Dedifferentiated amniotic fluid mesenchymal stem cell (primary cell): ENCODE measurements around the gene EFS.

Experiments used
- DNase-seq: peaks from one replicate; pipeline ENCODE4 v3.0.0-alpha.2; 2016; ENCODE audit errors: extremely low spot score

The EFS gene

DNA sequence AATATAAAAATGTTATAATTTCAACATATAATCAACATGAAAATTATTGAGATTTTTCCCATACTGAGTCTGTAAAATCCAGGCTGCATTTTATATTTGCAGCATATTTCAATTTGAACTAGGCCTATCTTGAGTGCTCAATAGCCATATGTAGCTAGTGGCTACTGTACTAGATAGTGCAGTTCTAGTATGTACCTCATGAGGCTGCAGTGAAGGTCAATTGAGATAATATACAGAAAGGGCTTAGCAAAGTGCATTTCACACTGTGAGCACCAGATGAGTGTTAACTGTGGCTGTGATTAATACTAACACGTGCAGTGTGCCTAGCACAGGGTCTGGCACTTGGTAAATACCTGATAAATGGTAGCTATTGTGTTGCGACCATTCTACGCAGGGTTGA lies 6.9 kb downstream of the EFS start:
- DNase-seq, result no peak

DNA sequence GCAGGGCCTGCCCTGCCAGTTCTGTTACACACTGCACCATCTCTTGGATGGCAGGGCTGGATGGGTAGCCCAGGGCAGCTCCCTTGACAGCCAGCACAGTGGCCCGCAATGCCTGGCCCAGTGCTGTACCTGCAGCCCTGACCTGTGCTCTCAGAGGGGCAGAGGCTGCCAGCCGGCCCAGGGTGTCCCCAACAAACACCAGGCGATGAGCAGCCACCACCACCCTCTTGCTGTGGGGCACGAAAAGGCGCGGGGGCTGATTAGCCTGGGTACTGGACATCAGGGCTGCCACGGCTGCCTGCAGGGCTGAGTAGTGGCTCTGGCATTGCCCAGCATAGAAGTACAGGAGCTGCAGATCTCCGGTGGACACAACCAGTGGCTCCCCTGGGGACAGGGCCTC lies 7.7 kb downstream of the EFS start:
- no peak for DNase-seq

DNA sequence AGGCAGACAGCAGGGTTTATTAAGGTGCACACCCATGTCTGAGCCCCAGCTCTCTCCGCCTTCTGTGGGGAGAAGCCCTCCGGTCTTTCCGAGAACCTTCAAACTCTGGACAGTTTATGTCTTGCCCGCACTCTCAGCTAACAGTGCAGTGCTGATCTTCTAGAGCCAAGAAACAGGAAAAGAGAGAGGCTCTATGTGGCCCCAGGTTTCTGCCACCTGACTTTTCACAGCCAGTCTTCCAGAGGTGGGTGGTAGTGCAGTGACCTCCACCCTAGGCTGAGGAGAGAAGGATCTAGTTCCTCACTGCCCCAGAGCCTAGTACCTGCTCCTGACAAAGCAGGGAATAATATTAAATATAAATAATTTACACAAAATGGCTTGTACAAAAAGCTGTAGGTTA lies 8.3 kb downstream of the EFS start:
- DNase-seq, result no peak

DNA sequence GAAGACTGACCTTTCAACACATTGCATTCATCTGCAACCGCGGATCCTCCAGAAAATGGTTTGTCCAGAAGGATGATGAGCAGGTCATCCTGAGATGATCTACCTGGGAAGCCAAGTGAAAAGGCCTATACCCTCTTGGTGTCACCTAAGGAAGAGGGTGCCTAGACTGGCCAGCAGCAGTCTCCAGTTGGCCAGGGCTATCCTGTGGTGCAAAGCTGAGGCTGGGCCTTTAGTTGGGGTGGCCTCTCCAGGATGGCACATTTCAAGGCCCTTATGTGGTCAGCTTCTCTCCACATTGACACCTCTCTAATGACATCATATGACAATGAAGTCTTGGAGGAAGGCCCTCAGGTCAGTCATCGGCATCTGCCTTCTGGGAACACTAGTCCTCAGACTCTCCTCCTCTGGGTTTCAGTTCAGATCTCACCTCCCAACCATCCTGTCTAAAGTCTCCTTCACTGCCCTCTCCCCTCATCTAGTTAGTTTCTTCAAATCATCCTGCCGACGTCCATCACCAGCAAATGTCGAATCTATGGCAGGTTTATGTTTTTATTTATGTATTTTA lies 9.0 kb downstream of the EFS start:
- no peak for DNase-seq

DNA sequence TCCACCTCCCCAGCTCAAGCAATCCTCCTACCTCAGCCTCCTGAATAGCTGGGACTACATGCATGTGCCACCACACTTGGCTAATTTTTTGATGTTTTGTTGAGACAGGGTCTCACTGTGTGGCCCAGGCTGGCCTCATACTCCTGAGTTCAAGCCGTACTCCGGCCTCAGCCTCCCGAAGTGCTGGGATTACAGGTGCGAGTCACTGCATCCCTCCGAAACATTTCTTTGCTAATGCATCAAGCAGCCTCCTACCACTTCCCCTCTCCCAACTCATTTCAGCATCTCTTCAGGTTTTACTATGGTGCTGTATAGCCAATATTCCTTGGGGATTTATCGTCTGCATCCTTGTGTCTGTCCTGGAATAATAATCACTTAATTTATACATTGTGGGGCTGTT lies 10.0 kb downstream of the EFS start:
- DNase-seq, result no peak

DNA sequence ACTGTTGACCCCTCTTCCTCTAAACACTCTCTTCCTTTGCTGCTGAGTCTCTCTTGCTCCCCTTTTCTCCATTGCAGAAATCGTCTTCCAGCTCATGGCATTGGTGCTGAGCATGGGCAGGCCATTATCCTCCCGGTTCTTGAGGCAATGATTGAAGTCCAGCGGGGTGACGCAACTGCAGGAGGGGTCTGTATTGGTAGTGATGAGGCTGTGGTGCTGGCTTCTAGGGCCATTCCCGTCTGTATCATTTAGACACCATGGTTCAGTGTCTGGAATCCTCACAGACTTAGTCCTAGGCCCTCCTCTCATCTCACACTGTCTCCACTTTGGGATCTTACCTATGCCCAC lies 11.6 kb downstream of the EFS start:
- DNase-seq, result no peak

DNA sequence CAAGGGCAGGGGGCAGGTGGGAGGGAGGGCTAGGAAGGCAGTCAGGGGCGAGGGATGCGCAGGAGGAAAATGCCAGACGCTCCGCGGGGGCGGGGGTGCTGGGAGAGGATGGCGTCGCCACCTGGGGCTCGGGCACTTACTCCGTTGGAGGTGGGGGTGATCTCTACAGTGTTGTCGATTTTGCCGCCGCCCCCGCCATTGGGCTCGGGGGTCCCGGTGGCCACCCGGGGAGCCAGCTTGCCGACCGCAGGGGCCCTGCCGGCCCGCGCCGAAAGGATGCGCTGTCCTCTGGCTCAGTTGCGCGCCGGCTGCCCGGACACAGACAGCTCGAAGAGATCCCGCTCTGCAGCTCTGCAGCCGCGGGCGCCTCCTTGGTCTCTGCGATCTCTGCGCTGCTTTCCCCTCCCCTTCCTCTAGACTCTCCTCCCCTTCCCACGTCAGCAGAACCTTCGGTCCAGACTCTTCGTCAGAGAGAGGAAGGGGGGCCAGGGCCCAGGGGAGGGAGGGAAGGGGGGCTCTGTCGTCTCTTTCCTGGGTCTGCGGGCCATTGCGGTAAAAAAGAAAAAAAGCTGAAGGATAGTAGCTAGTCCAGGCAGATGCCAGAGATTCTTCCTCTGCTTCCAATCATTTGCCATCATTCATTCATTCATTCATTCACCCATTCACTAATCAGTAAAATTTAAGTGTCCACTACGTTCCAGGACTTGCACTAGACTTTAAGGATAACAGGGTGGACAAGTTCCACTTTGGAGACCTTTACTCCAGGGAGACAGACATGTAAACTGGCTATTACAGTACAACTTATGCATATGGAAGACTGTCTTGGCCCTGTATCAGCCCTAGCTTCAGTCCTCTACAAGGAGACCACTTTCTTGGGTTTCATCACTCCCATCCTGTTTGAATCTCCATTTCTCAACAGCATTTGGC lies 12.2 kb downstream of the EFS start, which contains the start of gene SLC22A17:
SLC22A17 (minus strand) TSS at position 382 of the 927 bp plus-strand sequence.
- peak; percentile 88 for DNase-seq

DNA sequence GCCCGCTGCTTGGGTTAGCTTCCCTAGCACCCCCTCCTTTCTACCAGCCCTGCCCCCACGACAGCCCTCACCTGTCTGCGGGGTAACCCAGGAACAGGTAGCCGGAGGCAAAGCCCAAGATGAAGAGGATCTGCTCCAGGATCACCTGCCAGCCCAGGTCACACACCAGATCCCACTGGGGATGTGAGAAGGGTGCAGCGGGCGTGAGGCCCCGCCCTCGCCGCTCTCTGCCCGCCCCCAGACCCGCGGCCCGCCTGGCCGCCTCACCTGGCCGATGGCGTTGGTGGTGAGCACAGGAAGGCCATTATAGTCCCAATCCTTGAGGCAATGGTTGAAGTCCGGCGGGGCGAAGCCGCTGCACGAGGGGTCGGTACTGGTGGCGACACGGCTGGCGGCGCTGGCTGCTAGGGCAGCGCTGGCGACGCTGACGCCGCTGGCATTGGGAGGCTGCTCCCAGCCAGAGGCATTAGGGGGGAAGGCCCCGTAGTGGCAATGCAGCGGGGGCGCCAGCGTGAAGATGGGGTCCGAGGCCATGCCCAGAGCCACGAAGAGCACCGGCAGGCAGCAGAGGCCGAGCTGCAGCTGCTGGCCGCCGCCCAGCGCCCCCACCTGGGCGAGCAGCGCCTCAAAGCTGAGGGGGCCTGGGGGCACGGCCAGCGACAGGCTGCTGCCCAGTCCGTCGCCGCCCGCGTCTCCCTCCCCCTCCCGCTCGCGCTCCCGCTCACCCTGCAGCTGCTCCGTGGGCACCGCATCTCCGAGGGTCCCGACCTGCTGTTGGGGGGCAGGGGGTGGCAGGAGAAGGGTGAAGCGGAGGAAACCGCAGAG lies 13.1 kb downstream of the EFS start:
- no peak for DNase-seq

DNA sequence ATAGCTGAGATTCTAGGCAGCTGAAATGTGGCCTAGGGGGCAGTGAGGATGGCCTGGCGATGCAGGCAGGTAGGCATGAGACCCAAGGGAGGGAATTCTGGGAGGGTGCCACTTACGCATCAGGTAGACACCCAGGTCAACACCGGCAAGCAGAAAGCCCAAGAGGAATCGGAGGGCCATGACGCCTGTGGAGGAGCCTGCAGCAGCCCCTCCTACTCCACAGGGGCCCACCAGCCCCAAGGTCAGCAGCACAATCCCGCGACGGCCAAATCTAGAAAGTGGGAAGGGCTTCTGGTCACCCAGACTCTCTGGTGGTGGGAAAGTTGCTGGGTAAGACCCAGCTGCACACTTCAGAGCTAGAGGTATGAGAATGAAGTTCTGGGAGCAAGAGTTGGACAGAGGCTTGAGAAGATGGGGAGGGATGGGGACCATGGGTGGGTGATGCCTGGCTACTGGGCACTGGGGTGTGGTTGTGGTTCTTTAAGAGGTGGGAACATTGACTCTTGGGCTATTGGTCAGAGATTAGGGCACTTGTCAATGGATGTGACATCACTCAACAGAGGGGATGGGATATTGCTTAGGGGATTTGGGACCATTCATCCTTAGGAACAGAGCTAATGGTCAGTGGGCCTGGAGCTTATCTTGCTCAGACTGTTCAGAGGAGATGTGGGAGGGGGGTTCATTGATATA lies 15.7 kb downstream of the EFS start:
- no peak for DNase-seq

DNA sequence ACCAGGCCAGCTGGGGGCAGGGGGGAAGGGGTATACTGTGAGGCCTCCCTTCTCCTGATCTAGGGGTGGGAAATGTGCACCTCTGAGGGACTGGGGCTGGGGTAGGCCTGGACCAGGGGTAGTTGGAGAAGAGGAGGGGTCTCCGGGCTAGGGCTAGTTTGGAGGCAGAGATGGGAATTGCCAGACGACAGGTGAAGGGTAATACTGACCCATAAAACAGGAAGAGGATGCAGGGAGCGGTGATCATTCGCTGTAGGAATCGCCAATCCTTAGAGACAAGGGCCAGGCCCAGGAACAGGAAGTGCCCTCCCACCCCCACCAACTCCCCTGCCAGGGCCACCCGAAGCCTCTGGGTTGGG lies 16.7 kb downstream of the EFS start:
- DNase-seq, result no peak

DNA sequence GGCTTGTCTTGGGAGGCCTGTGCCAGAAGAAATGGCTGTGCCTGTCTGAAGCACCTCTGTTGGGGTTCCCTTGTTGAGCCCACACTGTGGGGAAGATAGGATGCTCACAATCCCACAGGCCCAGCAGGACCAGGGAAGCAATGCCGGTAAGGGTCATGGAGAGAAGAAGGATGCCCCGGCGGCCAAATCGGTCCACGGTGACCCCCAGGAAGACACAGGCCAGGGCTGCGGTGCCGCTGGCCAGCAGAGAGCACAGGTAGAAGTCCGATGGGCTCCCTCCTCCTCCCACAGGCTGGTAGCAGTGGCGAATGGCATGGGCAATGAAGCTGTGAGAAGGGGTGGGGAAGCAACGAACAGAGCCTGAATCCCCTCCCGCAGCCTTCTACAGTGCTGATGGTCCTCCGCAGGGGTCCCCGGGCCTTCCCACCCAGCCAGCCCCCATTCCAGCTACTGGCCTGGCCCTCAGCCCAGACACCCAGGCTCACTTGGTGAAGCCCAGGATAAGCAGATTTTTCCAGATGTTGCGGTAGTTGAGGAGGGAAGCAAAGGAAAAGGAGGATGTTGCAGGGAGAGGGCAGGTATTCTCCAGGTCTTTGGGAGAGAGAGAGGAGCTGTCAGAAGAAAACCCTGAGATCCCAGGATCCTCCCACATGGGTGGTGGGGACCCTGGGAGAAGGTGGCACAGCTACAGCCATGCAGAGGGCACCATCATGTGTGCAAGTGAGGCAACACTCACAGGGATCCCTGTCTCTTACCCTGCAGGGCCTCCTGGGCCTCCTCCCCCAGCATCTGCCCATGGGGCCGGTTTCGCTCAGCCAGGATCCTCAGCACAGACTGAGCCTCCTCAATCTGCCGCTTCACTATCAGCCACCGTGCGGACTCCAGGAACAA lies 17.3 kb downstream of the EFS start:
- no peak for DNase-seq

DNA sequence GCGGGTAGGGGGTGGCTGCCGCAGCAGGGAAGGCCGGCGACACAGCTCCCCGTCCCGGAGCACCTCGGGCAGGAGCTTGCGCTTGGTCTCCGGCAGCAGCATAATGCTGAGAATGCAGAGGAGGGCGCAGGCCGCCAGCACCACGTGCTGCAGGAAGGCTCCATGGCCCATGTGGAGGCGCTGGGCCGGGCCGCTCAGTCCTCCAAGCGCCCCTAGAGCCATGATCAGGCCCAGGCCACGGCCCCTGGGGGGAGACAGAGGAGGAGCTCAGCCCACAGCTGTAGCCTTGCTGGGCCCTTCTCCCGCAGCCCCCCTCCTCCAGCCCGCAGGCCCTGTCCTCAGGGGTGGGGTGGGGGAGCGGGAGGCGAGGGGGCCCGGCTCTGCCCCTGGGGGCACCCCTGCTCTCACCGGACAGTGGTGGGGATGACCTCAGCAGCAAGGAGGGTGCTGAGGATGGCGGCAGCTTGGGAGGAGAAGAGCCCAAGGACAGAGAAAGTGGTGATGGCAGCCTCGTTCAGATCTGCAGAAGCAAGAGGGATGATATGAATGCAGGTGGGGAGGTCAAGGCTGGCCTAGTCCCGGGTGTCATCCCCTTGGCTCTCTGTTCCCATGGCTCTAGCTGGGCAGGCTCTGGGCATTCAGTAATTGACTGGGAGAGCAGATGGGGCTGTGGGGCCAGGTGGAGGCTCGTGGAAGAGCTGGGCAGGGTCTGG lies 18.1 kb downstream of the EFS start:
- DNase-seq, result no peak

DNA sequence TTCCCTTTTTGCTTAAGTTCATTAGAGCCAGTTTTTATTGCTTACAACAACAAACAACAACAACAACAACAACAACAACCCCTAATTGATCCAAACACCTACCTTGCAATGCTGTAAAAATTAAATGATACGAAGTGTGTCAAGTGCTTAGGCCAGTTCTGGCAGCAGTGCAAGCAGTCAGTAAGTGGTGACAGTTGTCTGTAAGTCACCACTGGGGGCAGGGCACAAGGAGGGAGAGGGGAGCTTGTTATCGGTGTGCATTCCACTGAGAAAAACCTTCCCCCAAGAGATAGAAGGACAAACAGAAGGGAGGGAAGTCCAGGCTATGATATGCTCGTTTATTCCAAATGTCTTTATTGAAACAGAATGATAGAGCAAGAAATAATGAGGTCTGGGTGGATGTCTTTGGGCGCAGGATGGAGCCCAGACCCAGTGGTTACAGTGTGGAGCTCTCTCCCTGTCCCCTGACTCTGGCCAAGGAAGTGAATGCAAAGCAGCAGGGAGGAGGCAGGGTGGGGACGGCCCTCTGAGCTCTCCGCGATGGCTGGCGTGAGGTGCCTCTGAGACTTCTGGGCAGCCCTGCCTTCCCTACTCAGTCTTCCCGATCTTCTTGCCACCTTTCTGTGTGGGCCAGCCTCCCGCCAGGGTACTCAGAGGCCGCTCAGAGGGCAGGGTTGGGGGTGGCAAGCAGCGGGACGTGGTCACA lies 18.8 kb downstream of the EFS start:
- DNase-seq, result no peak

DNA sequence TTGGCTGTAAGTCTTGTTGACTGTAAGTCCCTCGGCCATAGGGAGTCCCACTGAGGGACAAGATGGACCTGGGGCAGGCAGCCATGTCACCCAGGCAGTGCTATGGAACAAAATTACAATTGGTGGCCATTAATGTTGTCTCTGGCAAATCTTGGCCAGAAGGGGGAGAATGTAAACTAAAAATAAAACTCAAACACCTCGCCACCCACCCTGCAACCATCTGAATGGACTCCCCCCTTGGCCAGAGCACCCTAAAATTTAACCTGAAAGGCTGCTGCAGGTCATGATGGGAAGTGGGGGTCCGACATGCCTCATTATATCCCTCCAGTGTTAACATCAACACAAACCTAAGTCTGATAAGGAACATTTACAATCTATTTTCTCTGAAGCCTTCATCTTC lies 20.5 kb downstream of the EFS start:
- DNase-seq, result no peak

DNA sequence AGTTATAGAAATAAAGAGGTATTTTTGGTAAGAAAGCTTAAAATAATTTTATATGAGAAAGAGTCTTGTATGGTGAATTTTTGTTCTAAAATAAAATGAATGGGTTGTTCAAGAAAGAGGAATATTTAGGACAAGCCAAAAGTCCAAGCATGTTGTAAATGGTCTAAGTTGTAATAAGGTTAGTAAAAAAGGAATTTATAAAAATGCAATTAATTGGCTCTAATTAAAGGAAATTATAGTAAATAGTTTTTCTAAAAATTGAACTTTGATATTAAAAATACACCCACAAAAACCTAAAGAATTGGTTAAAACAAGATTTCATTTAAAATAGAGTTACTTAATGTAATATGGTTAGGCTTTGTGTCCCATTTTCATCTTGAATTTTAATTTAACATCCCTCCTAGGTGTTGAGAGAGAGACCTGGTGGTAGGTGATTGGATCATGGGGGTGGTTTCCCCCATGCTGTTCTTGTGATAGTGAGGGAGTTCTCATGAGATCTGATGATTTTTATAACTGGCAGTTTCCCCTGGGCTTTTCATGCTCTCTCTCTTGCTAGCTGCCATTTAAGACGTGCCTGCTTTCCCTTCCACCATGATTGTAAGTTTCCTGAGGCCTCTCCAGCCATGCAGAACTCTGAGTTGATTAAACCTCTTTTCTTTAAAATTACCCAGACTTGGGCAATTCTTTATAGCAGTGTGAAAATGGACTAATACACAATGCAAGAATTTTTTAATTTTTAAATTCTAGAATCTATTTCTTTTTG lies 25.3 kb downstream of the EFS start:
- no peak for DNase-seq

DNA sequence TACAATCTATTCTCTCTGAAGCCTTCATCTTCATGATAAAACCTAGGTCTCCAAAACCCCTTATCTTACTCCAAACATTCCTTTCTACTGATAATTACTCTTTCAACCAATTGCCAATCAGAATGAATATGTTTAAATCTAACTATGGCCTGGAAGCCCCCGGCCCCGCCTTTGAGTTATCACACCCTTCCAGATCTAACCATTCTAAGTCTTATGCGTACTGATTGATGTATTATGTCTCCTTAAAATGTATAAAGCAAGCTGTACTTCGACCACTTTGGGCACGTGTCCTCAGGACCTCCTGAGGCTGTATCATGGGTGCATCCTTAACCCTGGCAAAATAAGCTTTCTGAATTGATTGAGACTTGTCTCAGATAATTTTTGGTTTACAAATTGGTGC lies 29.3 kb downstream of the EFS start:
- no peak for DNase-seq

DNA sequence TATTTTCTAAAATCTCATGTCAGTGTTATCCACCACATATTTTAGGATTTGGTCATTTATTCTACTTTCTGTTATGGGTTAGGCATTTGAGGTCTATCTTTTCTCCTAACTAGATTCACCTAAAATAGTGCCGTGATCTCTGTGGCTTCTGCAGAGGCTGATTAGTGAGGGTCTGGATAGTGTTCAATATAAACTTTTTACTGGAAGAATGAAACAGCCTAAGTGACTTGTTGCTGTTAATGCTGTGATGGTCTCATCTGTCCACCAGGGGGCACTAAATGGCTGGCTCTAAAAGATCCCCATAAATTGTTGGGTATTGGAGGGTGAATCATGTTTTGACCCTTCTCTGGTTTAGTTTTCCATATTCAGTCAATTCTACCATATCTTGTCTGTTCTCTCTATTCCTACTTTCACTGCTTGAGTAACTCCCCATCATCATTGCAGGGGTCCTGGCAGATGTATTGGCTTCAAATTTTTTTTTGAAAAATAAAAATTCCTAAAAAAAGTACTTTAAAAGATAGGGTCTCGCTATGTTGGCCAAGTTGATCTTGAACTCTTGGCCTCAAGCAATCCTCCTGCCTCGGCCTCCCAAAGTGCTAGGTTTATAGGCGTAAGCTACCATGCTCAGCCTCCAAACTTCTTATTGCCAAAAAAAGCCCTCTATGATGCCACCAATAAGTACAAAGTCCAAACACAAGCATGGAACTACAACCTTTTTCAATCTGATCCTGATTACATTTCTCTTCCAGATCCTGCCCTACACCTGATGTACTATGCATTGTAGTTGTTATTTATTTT lies 36.8 kb downstream of the EFS start:
- DNase-seq, result peak; percentile 75
